Vagina (tissue), 2 donors: Measurements from ENCODE around the gene MDC1. TPM values are rescaled to one million over a fixed set of nuclear protein-coding genes. Genes with fewer than 3 reads are reported as not detected.
A peak's percentile ranks its signal among the peaks of the same experiment; 100 is the strongest.

ENCODE experiments used
- DNase-seq, 2 donors: peaks; one replicate each; pipeline ENCODE4 v3.0.0-alpha.2; 2017; ENCODE audit errors: extremely low spot score in 2 of 2
- H3K27ac ChIP-seq: fragments of 200-600 bp; sonication (generic); one replicate; pipeline ENCODE4 v1.5.1; 2019
- H3K27me3 ChIP-seq: fragments of 200-600 bp; sonication (generic); one replicate; pipeline ENCODE4 v1.5.1; 2019
- H3K36me3 ChIP-seq, 2 donors: fragments of 200-600 bp; sonication (generic); one replicate each; pipeline ENCODE4 v1.5.1; 2017 to 2019
- H3K4me1 ChIP-seq: fragments of 200-600 bp; sonication (generic); one replicate; pipeline ENCODE4 v1.5.1; 2019
- H3K4me3 ChIP-seq, 2 donors: fragments of 200-600 bp; sonication (generic); 1 replicate in 1 of 2; 2 replicates in 1 of 2; pipeline ENCODE4 v1.5.1; 2016 to 2019
- H3K9me3 ChIP-seq: fragments of 200-600 bp; sonication (generic); one replicate; pipeline ENCODE4 v1.5.1; 2019
- POLR2A ChIP-seq, 2 donors: fragments of 450-650 bp; IDR thresholded peaks; one replicate each; pipeline ENCODE4 v1.6.1; 2017; ENCODE audit warnings: antibody characterized with exemption in 2 of 2, mild to moderate bottlenecking in 2 of 2, moderate library complexity in 2 of 2
- POLR2AphosphoS5 ChIP-seq, 2 donors: sonication (generic); formaldehyde crosslinking; IDR thresholded peaks; one replicate each; pipeline ENCODE4 v1.9.0; 2017; ENCODE audit warnings: antibody characterized with exemption in 2 of 2, mild to moderate bottlenecking in 2 of 2, low read depth in 1 of 2; ENCODE audit not compliant: insufficient read depth in 1 of 2
- intact Hi-C: fragments of 100-400 bp; cut with DNase I; formaldehyde crosslinking; loops from one replicate; pipeline ENCODE4 v1.15.1; 2023
- total RNA-seq: library from RNA; depleted of rRNA; stranded (reverse); fragments of >200 nt; gene quantifications from one replicate; pipeline ENCODE4 v1.2.3, GENCODE V29; 2016
- TF ChIP-seq, protein P1 (sequence below), 3 experiments: fragments of 450-650 bp in 2 of 3; fragments of 200-600 bp in 1 of 3; sonication (generic) in 1 of 3; IDR thresholded peaks; one replicate each; pipeline ENCODE4 v1.5.1; 2017 to 2019; ENCODE audit warnings: antibody characterized with exemption in 3 of 3, mild to moderate bottlenecking in 2 of 3, moderate library complexity in 2 of 3

The MDC1 gene
- total RNA-seq, 1 donor from 2014 or later, result 12.3 TPM

DNA sequence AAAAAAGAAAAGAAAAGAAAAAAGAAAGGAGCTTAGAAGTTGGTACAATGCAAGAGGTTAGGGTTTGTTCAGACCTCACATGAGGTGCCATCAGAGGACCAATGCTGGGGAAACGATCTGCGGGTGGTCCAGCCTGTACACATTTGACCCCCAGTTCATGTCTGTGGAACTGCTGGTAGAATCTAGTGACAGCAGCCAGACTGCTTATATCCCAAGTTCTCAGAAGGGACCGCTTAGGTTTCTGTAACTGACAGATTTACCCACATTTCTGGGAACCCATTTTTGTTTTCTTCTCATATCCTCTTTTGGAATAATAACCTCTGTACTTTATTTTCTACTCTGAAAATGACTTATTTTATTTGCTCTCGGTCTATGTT, 35.3 kb downstream of the MDC1 start:
- peak overlapping the region; percentile 93 to 97 for H3K4me3 ChIP-seq
- no peak for DNase-seq
- H3K27ac ChIP-seq, result peak overlapping the region; percentile 92
- no peaks in the 10 kb centered on the region for H3K9me3 ChIP-seq
- peaks cover 0 to 20% of the 10 kb centered on the region in 2 donors for H3K36me3 ChIP-seq
- no peaks in the 10 kb centered on the region for H3K27me3 ChIP-seq
- TF ChIP-seq, protein P1, sequence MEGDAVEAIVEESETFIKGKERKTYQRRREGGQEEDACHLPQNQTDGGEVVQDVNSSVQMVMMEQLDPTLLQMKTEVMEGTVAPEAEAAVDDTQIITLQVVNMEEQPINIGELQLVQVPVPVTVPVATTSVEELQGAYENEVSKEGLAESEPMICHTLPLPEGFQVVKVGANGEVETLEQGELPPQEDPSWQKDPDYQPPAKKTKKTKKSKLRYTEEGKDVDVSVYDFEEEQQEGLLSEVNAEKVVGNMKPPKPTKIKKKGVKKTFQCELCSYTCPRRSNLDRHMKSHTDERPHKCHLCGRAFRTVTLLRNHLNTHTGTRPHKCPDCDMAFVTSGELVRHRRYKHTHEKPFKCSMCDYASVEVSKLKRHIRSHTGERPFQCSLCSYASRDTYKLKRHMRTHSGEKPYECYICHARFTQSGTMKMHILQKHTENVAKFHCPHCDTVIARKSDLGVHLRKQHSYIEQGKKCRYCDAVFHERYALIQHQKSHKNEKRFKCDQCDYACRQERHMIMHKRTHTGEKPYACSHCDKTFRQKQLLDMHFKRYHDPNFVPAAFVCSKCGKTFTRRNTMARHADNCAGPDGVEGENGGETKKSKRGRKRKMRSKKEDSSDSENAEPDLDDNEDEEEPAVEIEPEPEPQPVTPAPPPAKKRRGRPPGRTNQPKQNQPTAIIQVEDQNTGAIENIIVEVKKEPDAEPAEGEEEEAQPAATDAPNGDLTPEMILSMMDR (IDR thresholded peaks at IDR 0.05), result no peak
- peaks cover 80% of the 10 kb centered on the region for H3K4me1 ChIP-seq
- intact Hi-C loops, result loop anchor here (10.0 kb wide), 2 partner anchors 67 to 203 kb away; partner anchors contain the start of genes DDR1, MRPS18B and PPP1R10

GRCh38 chr6:30679765-30680535, 37.1 kb downstream of the MDC1 start:
- DNase-seq, result no peak
- Histone ChIP-seq H3K36me3 (peaks cover 0 to 30% of the 10 kb centered on the region in 2 donors), H3K9me3 (no peaks in the 10 kb centered on the region), H3K4me1 (peaks cover 68% of the 10 kb centered on the region), H3K27ac (peak overlapping the region; percentile 92), H3K4me3 (peak overlapping the region; percentile 9 to 21), H3K27me3 (no peaks in the 10 kb centered on the region)
- intact Hi-C loops, result loop anchor here (1.0 to 10.0 kb wide), 3 partner anchors 42 to 205 kb away; partner anchors contain the start of genes DDR1, MRPS18B and PPP1R10
- TF ChIP-seq, protein P1 (IDR thresholded peaks at IDR 0.05), result no peak
- TF ChIP-seq POLR2AphosphoS5 (IDR thresholded peaks at IDR 0.05; ENCODE audit: insufficient read depth in 1 of 2, low read depth in 1 of 2), result no peak
- no peak for TF ChIP-seq POLR2A (IDR thresholded peaks at IDR 0.05)

DNA sequence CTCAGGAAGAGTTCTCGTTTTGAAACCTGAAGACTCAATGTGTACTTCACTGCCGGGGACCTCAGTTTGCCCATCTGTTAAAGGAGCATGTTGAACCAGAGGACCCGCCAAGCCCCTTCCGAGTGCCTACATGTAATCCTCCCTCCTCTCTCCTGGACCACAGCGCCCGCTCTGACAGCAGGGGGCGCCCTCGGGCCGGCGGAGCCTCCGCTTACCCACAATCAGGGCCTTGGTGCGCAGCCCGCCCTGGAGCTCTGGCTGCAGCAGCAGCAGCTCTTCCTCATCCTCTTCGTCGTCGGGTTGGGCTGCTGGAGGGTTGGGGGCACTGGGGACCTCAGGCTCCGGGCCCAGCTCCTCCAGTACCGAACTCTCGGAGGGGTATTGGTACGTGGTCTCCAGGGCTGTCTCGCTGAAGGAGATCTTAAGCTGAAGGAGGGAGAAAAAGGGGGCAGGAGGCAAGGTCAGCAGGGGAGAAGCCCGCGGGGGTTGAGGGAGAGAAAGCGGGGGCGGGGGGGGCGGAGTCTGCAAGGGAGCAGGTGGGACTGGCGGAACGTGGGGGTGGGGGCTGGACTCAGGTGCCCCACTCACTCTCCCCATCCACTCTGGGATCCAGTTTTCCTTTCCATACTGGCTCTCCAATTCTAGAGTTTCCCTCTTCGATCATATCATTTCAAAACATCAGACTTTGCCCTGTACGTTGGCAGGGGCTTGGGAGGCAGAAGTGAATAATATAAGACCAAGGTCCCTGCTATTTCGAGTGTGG, 37.9 kb downstream of the MDC1 start:
- peaks cover 60% of the 10 kb centered on the region for H3K4me1 ChIP-seq

GRCh38 chr6:30676660-30677285, 40.3 kb downstream of the MDC1 start:
- H3K36me3 ChIP-seq, result peaks cover 0 to 30% of the 10 kb centered on the region in 2 donors
- no peak for TF ChIP-seq POLR2A (IDR thresholded peaks at IDR 0.05)
- TF ChIP-seq, protein P1 (IDR thresholded peaks at IDR 0.05), result no peak
- no peak for TF ChIP-seq POLR2AphosphoS5 (IDR thresholded peaks at IDR 0.05; ENCODE audit: insufficient read depth in 1 of 2, low read depth in 1 of 2)
- H3K4me1 ChIP-seq, result peaks cover 43% of the 10 kb centered on the region
- no peak overlapping the region for H3K27ac ChIP-seq
- no peaks in the 10 kb centered on the region for H3K9me3 ChIP-seq
- intact Hi-C loops, result no loop called here
- no peak overlapping the region for H3K4me3 ChIP-seq
- no peaks in the 10 kb centered on the region for H3K27me3 ChIP-seq
- no peak for DNase-seq

More for the DNA sequence above, 37.9 kb downstream of the MDC1 start:
- Histone ChIP-seq H3K27ac (peak overlapping the region; percentile 92), H3K27me3 (no peaks in the 10 kb centered on the region), H3K36me3 (peaks cover 0 to 30% of the 10 kb centered on the region in 2 donors), H3K9me3 (no peaks in the 10 kb centered on the region), H3K4me3 (peak overlapping the region; percentile 9 to 21)
- TF ChIP-seq POLR2A (IDR thresholded peaks at IDR 0.05) (no peak), POLR2AphosphoS5 (IDR thresholded peaks at IDR 0.05; ENCODE audit: insufficient read depth in 1 of 2, low read depth in 1 of 2) (peak; percentile 36 to 69)
- TF ChIP-seq, protein P1 (IDR thresholded peaks at IDR 0.05), result peak; percentile 90 to 98 (median 96)
- no peak for DNase-seq
- intact Hi-C loops, result loop anchor here (1.0 kb wide), 1 partner anchor 43 kb away; no protein-coding TSS in a partner anchor
